Small intestine (tissue), 7 donors: ENCODE data around the gene GLI3. TPM values are rescaled to one million over a fixed set of nuclear protein-coding genes. Genes with fewer than 3 reads are reported as not detected.

ENCODE experiments used
- DNase-seq, 2 donors: peaks; one replicate each; pipeline versions ENCODE4 v3.0.0 to v3.0.0-alpha.2; 2013
- FAIRE-seq: peaks from 2 replicates; lab custom pipeline; 2012; peaks lifted over from hg19 to GRCh38; lab: Jason Lieb, UNC
- H3K27ac ChIP-seq, 3 donors: one replicate each; pipeline ENCODE4 v1.5.1; 2013; ENCODE audit warnings: low read length in 2 of 3, mild to moderate bottlenecking in 2 of 3, control low read depth in 1 of 3, inconsistent platforms in 1 of 3, low read depth in 1 of 3, moderate library complexity in 1 of 3
- H3K27me3 ChIP-seq, 3 donors: one replicate each; pipeline ENCODE4 v1.6.1; 2013; ENCODE audit warnings: low read length in 3 of 3, inconsistent platforms in 1 of 3; ENCODE audit not compliant: control insufficient read depth in 3 of 3, insufficient read depth in 3 of 3
- H3K36me3 ChIP-seq, 3 donors: one replicate each; pipeline ENCODE4 v1.6.1; 2013; ENCODE audit warnings: low read length in 3 of 3, inconsistent platforms in 1 of 3, low read depth in 1 of 3, mild to moderate bottlenecking in 1 of 3, moderate library complexity in 1 of 3; ENCODE audit not compliant: control insufficient read depth in 3 of 3, insufficient read depth in 2 of 3
- H3K4me1 ChIP-seq, 3 donors: one replicate each; pipeline ENCODE4 v1.6.1; 2013; ENCODE audit warnings: low read length in 2 of 3, inconsistent platforms in 1 of 3, low read depth in 1 of 3, mild to moderate bottlenecking in 1 of 3, moderate library complexity in 1 of 3; ENCODE audit not compliant: control insufficient read depth in 3 of 3, insufficient read depth in 2 of 3
- H3K4me3 ChIP-seq, 3 donors: one replicate each; pipeline ENCODE4 v1.5.1; 2013; ENCODE audit warnings: low read length in 3 of 3, control low read depth in 1 of 3, inconsistent platforms in 1 of 3, low read depth in 1 of 3, mild to moderate bottlenecking in 1 of 3, moderate library complexity in 1 of 3
- H3K9me3 ChIP-seq, 2 donors: one replicate each; pipeline ENCODE4 v1.6.1; 2013; ENCODE audit warnings: low read depth in 1 of 2, low read length in 1 of 2; ENCODE audit not compliant: control insufficient read depth in 2 of 2, insufficient read depth in 1 of 2
- WGBS, 3 donors: extraction: QIAGEN DNeasy Blood & Tissue Kit; methylation state at CpG; one replicate each; pipeline ENCODE4 v1.1.7; 2013; 5-methylcytosine and 5-hydroxymethylcytosine counted together
- polyA plus RNA-seq, 4 donors: library from polyadenylated mRNA; stranded (reverse) in 3 of 4; unstranded in 1 of 4; fragments of 200-250 nt in 3 of 4; fragments of 120-200 nt in 1 of 4; gene quantifications; one replicate each; pipeline versions ENCODE4 v1.2.1 to v1.2.3, GENCODE V29; 2013
- donor health status: healthy with polysubstance abuse.
- donor health status: control.
- donor health status: control.
- donor health status: Bipolar disorder and iron deficiency.
- donor health status: healthy.

The GLI3 gene
- polyA plus RNA-seq, 4 donors = 0.54 to 2.7 (median 1.8) TPM; not detected in 1

DNA sequence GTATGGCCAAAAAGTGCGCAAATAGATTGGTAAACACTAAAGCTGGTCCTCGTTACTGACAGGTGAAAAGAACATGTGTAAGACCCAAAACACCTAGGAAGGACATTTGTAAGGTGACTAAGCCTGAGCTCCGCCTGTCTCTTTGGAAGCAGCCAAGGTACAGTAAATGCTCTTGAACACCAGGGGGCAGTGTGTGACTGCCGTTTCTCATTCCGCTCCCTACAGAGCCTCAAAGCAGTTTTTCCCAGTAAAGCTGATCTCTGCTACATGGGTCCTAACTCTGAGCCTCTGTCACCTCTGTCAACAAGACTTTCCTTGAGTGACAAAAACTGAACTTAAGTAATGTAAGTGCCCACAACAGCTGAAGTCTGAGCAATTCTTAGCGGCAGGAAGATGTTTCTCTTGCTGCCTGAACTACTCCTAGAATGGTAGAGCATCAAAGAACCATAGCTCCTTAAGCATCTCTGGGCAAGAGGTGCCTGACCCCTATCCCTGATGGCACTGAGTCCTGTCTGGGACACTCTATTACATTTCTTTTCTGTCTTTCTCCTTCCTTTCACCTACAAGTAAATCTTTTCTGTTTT lies 296.2 kb downstream of the GLI3 start:
- H3K36me3 ChIP-seq = no peaks in the 10 kb centered on the region
- H3K4me3 ChIP-seq = no peak overlapping the region
- H3K27me3 ChIP-seq = no peaks in the 10 kb centered on the region
- 3 to 8% (median 6%) methylated on average over 6 of the region's 6 CpGs for WGBS, 3 donors
- FAIRE-seq (no peak), DNase-seq (peak; percentile 72 to 87)
- H3K4me1 ChIP-seq = peaks cover 0 to 19% (median 0%) of the 10 kb centered on the region in 3 donors
- no peak overlapping the region for H3K27ac ChIP-seq
- H3K9me3 ChIP-seq = no peaks in the 10 kb centered on the region

DNA sequence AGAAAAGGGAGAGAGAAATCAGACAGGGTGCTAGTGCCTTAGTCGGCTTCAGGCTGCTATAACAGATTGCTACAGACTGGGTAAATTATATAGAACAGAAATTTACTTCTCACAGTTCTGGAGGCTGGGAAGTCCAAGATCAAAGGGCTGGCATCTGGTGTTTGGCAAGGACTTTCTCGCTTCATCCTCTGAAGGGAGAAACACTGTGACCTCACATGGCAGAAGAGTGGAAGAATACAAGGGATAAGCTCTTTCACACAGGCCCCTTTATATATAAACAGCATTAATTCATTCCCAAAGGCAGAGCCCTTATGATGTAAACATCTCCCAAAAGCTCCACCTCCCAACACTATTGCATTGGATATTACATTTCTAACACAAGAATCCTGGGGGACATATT lies 298.6 kb downstream of the GLI3 start:
- Histone ChIP-seq H3K4me1 (peaks cover 0 to 13% (median 0%) of the 10 kb centered on the region in 3 donors), H3K4me3 (no peak overlapping the region), H3K36me3 (no peaks in the 10 kb centered on the region), H3K9me3 (no peaks in the 10 kb centered on the region), H3K27ac (no peak overlapping the region), H3K27me3 (no peaks in the 10 kb centered on the region)
- no peak for DNase-seq
- WGBS, 3 donors = 78 to 85% (median 83%) methylated on average over 2 of the region's 2 CpGs
- no peak for FAIRE-seq

DNA sequence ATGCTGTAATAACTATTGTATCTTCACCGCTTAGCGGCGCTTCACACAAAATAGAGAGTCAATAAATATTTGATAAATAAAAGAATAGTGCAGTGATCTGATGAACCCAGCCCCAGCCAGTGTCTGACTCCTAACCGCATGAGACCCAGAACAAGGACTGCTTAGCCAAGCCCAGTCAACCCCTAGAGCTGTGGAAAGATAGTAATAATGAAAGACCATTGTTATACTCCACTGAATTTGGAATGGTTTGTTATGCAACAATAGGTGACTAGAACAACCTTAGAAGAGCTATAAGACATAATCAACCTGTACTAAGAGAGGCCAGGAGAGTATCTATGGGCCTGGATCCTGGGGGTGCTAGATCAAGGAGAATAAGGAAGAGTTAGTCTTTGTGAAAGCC lies 303.6 kb downstream of the GLI3 start:
- H3K4me3 ChIP-seq = no peak overlapping the region
- H3K4me1 ChIP-seq = no peaks in the 10 kb centered on the region
- DNase-seq = no peak
- 98% methylated on average over 4 of the region's 4 CpGs for WGBS, 3 donors
- FAIRE-seq = no peak
- H3K27ac ChIP-seq = no peak overlapping the region
- H3K9me3 ChIP-seq = no peaks in the 10 kb centered on the region
- no peaks in the 10 kb centered on the region for H3K36me3 ChIP-seq
- no peaks in the 10 kb centered on the region for H3K27me3 ChIP-seq

DNA sequence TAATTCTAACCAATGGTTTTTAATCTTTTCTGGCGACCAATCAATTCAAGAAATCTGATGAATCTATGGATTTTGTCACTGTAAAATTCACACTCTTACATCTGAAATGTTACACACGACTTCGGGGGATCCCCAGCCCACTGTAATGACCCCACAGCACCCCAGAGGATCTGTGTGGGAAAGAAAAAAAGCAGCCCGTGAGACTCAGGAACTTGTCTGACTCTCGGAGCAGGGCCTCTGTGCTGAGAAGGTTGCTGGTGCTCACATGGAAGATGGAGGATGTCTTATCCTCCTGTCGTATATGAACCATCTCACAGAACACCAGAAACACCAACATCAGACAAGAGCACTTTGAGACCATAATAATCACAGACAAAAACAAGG lies 305.8 kb downstream of the GLI3 start:
- H3K27ac ChIP-seq = no peak overlapping the region
- H3K9me3 ChIP-seq = no peaks in the 10 kb centered on the region
- no peak for DNase-seq
- H3K4me1 ChIP-seq = no peaks in the 10 kb centered on the region
- 64 to 85% (median 73%) methylated on average over 6 of the region's 6 CpGs for WGBS, 3 donors
- FAIRE-seq = no peak
- H3K36me3 ChIP-seq = no peaks in the 10 kb centered on the region
- H3K27me3 ChIP-seq = no peaks in the 10 kb centered on the region
- no peak overlapping the region for H3K4me3 ChIP-seq

DNA sequence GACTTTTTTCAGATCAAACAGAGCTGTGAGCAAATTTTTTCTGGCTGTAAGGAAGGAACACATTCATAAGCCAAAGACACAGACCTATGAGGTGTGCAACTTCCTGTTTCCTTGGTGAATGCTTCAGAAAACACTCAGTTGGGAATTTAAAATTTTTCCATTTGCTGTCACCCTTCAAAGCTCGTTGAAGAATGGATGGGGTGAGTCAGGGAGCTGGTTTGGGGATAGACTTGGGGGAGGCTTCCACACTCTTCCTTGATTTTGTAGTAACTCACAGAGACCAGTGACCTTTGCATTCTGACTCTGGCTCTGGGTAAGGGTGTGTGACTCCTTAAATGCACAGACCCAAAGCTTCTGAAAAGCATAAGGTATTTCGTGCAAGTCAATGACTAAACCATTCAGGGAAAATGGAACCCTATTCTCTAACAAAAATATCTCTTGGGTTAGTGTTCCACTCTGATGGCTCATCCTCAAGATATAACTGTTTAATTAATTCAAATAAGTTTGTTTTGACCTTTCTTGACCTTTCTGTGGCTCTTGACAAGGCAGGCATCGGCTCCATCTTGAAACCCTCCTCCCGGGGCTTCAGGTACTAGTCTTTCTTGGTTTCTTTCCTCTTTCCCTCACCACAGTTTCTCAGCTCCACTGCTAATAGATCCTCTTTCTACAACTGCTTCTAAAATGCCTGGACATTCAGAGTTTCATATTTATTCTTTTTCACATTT lies 306.3 kb downstream of the GLI3 start:
- FAIRE-seq = no peak
- no peaks in the 10 kb centered on the region for H3K4me1 ChIP-seq
- H3K9me3 ChIP-seq = no peaks in the 10 kb centered on the region
- no peaks in the 10 kb centered on the region for H3K27me3 ChIP-seq
- H3K27ac ChIP-seq = no peak overlapping the region
- WGBS, 3 donors = 73 to 80% (median 75%) methylated on average over 4 of the region's 4 CpGs
- no peaks in the 10 kb centered on the region for H3K36me3 ChIP-seq
- no peak for DNase-seq
- H3K4me3 ChIP-seq = no peak overlapping the region

DNA sequence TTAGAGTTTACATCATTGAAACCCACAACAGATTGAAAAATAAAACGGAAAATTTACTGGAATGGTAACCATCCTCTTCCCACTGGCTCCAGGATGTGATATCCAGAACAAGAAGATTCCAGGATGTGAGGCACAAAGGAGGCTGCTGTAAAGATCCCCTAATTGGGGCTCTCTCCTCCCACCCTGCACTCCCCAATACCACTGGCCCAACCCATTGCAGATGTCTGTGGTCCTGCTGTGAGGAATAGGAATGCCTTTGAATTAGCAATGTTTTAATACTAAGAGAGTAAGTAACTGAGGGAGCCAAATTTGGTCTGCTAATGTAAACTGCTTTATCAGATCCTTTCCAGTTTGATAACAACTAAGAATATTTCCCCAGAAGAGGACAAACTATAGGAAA lies 308.2 kb downstream of the GLI3 start:
- H3K9me3 ChIP-seq = no peaks in the 10 kb centered on the region
- no peak overlapping the region for H3K4me3 ChIP-seq
- no peaks in the 10 kb centered on the region for H3K4me1 ChIP-seq
- 68 to 85% (median 69%) methylated on average over 1 of the region's 1 CpG for WGBS, 3 donors
- H3K36me3 ChIP-seq = no peaks in the 10 kb centered on the region
- no peak for DNase-seq
- no peaks in the 10 kb centered on the region for H3K27me3 ChIP-seq
- H3K27ac ChIP-seq = no peak overlapping the region
- no peak for FAIRE-seq

DNA sequence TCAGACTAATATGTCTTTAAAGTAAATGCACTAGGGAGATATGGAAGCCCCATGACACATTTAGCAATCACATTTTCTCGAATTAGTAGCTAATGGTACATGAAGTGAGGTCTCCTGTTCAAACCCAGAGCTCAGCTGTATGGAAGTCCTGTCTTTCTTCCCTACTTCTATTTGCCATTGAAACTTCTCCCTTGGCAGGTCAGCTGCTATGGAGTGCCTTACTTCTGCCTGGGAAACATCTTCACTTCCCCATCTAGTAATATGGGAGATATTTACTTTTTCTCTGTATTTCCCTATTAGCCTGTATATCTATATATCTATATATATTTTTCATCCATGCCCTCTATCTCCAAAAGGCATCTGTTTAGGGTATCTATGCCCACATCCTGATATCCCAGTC lies 308.8 kb downstream of the GLI3 start:
- Histone ChIP-seq H3K27me3 (no peaks in the 10 kb centered on the region), H3K4me3 (no peak overlapping the region), H3K4me1 (no peaks in the 10 kb centered on the region), H3K36me3 (no peaks in the 10 kb centered on the region), H3K27ac (no peak overlapping the region), H3K9me3 (no peaks in the 10 kb centered on the region)
- FAIRE-seq = no peak
- no peak for DNase-seq
- 18 to 57% (median 22%) methylated on average over 1 of the region's 1 CpG for WGBS, 3 donors

DNA sequence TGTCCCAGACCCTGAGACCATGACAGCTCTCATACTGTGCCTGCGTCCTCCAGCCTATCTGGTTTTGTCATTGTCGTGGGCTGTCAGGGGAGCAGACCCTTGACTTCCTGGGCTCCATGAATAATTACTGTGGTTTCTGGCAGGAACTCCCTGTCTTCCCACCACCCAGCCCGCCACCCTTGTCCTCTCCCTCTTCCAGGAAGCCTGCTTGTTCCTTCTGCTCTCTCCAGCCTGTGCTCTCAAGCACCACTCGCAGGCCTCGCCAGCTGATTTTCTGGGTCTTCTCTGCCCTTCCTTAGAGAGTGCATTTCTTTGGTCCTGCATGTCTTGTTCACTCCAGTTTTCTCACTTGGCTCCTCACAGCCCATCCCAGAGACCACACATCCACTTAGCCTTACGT lies 309.6 kb downstream of the GLI3 start:
- WGBS, 3 donors = 70 to 75% (median 73%) methylated on average over 6 of the region's 6 CpGs

More for the DNA sequence above, 309.6 kb downstream of the GLI3 start:
- Histone ChIP-seq H3K36me3 (no peaks in the 10 kb centered on the region), H3K27me3 (no peaks in the 10 kb centered on the region), H3K9me3 (no peaks in the 10 kb centered on the region), H3K27ac (no peak overlapping the region), H3K4me3 (no peak overlapping the region), H3K4me1 (no peaks in the 10 kb centered on the region)
- DNase-seq (no peak), FAIRE-seq (no peak)
